ENCODE measurements around the gene CDK11B.

CDK11B gene

DNA sequence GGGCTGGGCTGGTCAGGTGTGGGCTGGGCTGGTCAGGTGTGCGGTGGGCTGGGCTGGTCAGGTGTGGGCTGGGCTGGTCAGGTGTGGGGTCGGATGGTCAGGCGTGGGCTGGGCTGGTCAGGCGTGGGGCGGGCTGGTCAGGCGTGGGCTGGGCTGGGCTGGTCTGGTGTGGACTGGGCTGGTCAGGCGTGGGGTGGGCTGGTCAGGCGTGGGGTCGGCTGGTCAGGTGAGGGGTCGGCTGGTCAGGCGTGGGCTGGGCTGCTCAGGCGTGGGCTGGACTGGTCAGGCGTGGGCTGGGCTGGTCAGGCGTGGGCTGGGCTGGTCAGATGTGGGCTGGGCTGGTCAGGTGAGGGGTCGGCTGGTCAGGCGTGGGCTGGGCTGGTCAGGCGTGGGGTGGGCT lies 53.1 kb downstream of the CDK11B start:
- no peak for TF ChIP-seq POLR2AphosphoS5 (IDR thresholded peaks at IDR 0.05; ENCODE audit: low read depth)
- Histone ChIP-seq H3K4me3 (replicated peaks; ENCODE audit: insufficient read depth, low read length) (no peak overlapping the region), H3K27me3 (ENCODE audit: insufficient read depth, poor library complexity, severe bottlenecking) (no peaks in the 10 kb centered on the region), H3K27ac (replicated peaks) (no peak overlapping the region)
- no peak for DNase-seq (ENCODE audit: low read depth in 1 of 2, low spot score in 1 of 2)

GRCh38 chr1:1605034-1605591 lies 53.7 kb downstream of the CDK11B start:
- Histone ChIP-seq H3K4me3 (replicated peaks; ENCODE audit: insufficient read depth, low read length) (no peak overlapping the region), H3K27me3 (ENCODE audit: insufficient read depth, poor library complexity, severe bottlenecking) (no peaks in the 10 kb centered on the region), H3K27ac (replicated peaks) (no peak overlapping the region)
- TF ChIP-seq, protein P1, sequence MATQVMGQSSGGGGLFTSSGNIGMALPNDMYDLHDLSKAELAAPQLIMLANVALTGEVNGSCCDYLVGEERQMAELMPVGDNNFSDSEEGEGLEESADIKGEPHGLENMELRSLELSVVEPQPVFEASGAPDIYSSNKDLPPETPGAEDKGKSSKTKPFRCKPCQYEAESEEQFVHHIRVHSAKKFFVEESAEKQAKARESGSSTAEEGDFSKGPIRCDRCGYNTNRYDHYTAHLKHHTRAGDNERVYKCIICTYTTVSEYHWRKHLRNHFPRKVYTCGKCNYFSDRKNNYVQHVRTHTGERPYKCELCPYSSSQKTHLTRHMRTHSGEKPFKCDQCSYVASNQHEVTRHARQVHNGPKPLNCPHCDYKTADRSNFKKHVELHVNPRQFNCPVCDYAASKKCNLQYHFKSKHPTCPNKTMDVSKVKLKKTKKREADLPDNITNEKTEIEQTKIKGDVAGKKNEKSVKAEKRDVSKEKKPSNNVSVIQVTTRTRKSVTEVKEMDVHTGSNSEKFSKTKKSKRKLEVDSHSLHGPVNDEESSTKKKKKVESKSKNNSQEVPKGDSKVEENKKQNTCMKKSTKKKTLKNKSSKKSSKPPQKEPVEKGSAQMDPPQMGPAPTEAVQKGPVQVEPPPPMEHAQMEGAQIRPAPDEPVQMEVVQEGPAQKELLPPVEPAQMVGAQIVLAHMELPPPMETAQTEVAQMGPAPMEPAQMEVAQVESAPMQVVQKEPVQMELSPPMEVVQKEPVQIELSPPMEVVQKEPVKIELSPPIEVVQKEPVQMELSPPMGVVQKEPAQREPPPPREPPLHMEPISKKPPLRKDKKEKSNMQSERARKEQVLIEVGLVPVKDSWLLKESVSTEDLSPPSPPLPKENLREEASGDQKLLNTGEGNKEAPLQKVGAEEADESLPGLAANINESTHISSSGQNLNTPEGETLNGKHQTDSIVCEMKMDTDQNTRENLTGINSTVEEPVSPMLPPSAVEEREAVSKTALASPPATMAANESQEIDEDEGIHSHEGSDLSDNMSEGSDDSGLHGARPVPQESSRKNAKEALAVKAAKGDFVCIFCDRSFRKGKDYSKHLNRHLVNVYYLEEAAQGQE (IDR thresholded peaks at IDR 0.05; ENCODE audit: insufficient replicate concordance, low read depth) = no peak
- no peak for TF ChIP-seq POLR2AphosphoS5 (IDR thresholded peaks at IDR 0.05; ENCODE audit: low read depth)
- TF ChIP-seq, protein P2, sequence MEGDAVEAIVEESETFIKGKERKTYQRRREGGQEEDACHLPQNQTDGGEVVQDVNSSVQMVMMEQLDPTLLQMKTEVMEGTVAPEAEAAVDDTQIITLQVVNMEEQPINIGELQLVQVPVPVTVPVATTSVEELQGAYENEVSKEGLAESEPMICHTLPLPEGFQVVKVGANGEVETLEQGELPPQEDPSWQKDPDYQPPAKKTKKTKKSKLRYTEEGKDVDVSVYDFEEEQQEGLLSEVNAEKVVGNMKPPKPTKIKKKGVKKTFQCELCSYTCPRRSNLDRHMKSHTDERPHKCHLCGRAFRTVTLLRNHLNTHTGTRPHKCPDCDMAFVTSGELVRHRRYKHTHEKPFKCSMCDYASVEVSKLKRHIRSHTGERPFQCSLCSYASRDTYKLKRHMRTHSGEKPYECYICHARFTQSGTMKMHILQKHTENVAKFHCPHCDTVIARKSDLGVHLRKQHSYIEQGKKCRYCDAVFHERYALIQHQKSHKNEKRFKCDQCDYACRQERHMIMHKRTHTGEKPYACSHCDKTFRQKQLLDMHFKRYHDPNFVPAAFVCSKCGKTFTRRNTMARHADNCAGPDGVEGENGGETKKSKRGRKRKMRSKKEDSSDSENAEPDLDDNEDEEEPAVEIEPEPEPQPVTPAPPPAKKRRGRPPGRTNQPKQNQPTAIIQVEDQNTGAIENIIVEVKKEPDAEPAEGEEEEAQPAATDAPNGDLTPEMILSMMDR (IDR thresholded peaks at IDR 0.05; ENCODE audit: insufficient read depth, low read length) = no peak
- no peak for TF ChIP-seq SPI1 (IDR thresholded peaks at IDR 0.05; ENCODE audit: borderline replicate concordance, low read depth)
- no peak for TF ChIP-seq GABPA (IDR thresholded peaks at IDR 0.05; ENCODE audit: low read depth)
- no peak for DNase-seq (ENCODE audit: low read depth in 1 of 2, low spot score in 1 of 2)

DNA sequence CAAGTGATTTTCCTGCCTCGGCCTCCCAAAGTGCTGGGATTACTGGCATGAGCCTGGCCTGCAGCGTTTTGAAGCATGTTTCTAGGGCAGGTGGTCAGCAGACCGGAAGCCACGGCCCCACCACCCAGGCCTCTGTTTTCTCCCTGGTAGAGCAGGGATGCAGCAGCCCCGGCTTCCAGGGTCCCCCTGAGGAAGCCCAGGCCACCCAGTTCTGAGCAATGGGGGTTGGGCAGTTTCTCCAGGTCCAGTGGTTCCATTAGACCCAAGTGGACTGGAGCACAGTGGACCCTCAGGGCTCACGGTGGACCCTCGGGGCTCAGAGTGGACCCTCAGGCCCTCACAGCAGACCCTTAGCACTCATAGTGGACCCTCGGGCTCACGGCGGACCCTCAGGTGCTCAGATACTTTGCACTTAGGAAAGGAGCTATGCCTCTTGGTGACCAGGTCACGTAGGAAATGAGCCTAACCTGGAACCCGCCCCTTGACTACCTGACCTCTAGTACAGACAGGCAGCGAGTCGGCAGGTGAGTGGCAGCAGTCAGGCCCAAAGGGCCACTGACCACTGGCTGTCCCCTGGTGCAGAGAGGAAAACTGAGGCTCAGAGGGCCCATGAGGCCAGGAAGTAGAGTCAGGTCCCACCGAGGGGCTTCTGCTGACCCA lies 54.3 kb downstream of the CDK11B start:
- H3K4me3 ChIP-seq (replicated peaks; ENCODE audit: insufficient read depth, low read length) = no peak overlapping the region
- TF ChIP-seq SPI1 (IDR thresholded peaks at IDR 0.05; ENCODE audit: borderline replicate concordance, low read depth) = no peak
- no peak for TF ChIP-seq POLR2AphosphoS5 (IDR thresholded peaks at IDR 0.05; ENCODE audit: low read depth)
- TF ChIP-seq GABPA (IDR thresholded peaks at IDR 0.05; ENCODE audit: low read depth) = no peak
- TF ChIP-seq, protein P2 (IDR thresholded peaks at IDR 0.05; ENCODE audit: insufficient read depth, low read length) = no peak
- TF ChIP-seq, protein P1 (IDR thresholded peaks at IDR 0.05; ENCODE audit: insufficient replicate concordance, low read depth) = no peak
- no peaks in the 10 kb centered on the region for H3K27me3 ChIP-seq (ENCODE audit: insufficient read depth, poor library complexity, severe bottlenecking)
- no peak for DNase-seq (ENCODE audit: low read depth in 1 of 2, low spot score in 1 of 2)
- no peak overlapping the region for H3K27ac ChIP-seq (replicated peaks)

DNA sequence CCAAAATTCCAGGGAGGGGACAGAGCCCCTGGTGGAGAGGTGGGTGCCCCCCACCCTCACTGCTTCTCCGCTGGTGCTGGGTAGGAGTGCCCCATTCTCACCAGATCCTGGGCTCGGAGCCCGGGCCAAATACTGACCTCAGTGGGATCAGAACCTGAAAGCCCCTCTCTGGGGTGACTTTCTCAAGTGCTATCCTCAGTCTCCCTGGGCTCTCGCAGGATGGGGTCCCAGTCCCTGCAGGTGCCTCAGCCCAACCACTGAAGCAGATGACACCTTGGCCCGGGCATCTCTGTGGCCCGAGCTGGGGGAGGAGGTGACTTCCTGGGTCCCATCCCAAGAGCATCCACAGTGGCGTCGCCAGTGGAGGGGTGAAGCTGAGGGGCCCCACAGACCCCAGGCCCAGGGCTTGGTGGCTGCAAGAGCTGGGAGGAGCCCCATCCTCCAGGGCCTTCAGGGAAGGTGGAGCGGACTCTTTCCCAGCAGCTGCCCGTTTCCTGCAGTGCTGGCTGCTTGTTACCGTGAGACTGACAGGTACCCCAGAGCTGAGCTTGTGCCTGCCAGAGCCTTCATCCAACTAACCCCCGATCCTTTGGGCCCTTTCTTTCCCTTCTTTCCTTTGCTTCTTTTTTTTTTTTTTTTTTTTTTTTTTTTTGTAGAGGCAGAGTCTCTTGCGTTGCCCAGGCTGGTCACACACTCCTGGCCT lies 55.0 kb downstream of the CDK11B start:
- TF ChIP-seq POLR2AphosphoS5 (IDR thresholded peaks at IDR 0.05; ENCODE audit: low read depth) (no peak), GABPA (IDR thresholded peaks at IDR 0.05; ENCODE audit: low read depth) (no peak), SPI1 (IDR thresholded peaks at IDR 0.05; ENCODE audit: borderline replicate concordance, low read depth) (no peak)
- TF ChIP-seq, protein P1 (IDR thresholded peaks at IDR 0.05; ENCODE audit: insufficient replicate concordance, low read depth) = no peak
- TF ChIP-seq, protein P2 (IDR thresholded peaks at IDR 0.05; ENCODE audit: insufficient read depth, low read length) = no peak
- Histone ChIP-seq H3K4me3 (replicated peaks; ENCODE audit: insufficient read depth, low read length) (no peak overlapping the region), H3K27ac (replicated peaks) (no peak overlapping the region), H3K27me3 (ENCODE audit: insufficient read depth, poor library complexity, severe bottlenecking) (no peaks in the 10 kb centered on the region)
- DNase-seq (ENCODE audit: low read depth in 1 of 2, low spot score in 1 of 2) = no peak

All from HL-60 (cell line).